Measurements from ENCODE around the gene NUMA1. TPM values are rescaled to one million over a fixed set of nuclear protein-coding genes. Genes with fewer than 3 reads are reported as not detected.
A peak's percentile ranks its signal among the peaks of the same experiment; 100 is the strongest.

The NUMA1 gene
- total RNA-seq, 4 donors from 2014 or later = 345 to 650 (median 380) TPM

- 78 to 83% methylated on average over 11 to 12 of the region's 12 CpGs for WGBS, 2 donors
- no peak for DNase-seq (ENCODE audit: low spot score in 2 of 2)
- Histone ChIP-seq H3K4me1 (peaks cover 0 to 31% (median 12%) of the 10 kb centered on the region in 4 donors), H3K27ac (no peak overlapping the region), H3K36me3 (peaks cover 12 to 83% (median 48%) of the 10 kb centered on the region in 3 donors), H3K9me3 (no peaks in the 10 kb centered on the region), H3K4me3 (no peak overlapping the region), H3K27me3 (no peaks in the 10 kb centered on the region)
- TF ChIP-seq EP300 (IDR thresholded peaks at IDR 0.05) (no peak), CTCF (IDR thresholded peaks at IDR 0.05) (no peak), POLR2A (IDR thresholded peaks at IDR 0.05) (no peak)
Observed at GRCh38 chr11:72002841-72003775, 77.2 kb downstream of the NUMA1 start.

GRCh38 chr11:72001834-72002591, 78.3 kb downstream of the NUMA1 start:
- no peaks in the 10 kb centered on the region for H3K9me3 ChIP-seq
- DNase-seq (ENCODE audit: low spot score in 2 of 2) = no peak
- H3K4me1 ChIP-seq = peaks cover 0 to 31% (median 12%) of the 10 kb centered on the region in 4 donors
- H3K27ac ChIP-seq = peak overlapping the region in 1 of 4 donors; percentile 28
- 48 to 55% methylated on average over 10 of the region's 10 CpGs for WGBS, 2 donors
- no peaks in the 10 kb centered on the region for H3K27me3 ChIP-seq
- H3K36me3 ChIP-seq = peaks cover 10 to 72% (median 38%) of the 10 kb centered on the region in 3 donors
- no peak overlapping the region for H3K4me3 ChIP-seq
- TF ChIP-seq EP300 (IDR thresholded peaks at IDR 0.05) (peak in 1 of 2 donors; percentile 10), POLR2A (IDR thresholded peaks at IDR 0.05) (no peak)

DNA sequence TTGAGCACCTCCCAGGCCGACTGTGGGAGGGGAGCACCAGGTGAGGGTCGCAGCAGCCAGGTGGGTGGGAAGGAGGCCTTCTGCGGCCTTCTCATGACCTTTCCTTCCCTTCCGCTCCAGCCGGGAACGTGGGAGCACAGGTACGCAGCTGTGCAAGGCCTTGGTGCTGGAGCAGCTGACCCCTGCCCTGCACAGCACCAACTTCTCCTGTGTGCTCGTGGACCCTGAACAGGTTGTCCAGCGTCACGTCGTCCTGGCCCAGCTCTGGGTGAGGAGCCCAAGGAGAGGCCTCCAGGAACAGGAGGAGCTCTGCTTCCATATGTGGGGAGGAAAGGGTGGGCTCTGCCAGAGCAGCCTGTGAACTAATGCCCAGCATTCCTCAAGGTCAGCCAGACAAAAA, 79.1 kb downstream of the NUMA1 start:
- TF ChIP-seq EP300 (IDR thresholded peaks at IDR 0.05) (no peak), POLR2A (IDR thresholded peaks at IDR 0.05) (no peak), CTCF (IDR thresholded peaks at IDR 0.05) (no peak)
- Histone ChIP-seq H3K9me3 (no peaks in the 10 kb centered on the region), H3K36me3 (peaks cover 7 to 70% (median 31%) of the 10 kb centered on the region in 3 donors), H3K4me1 (peaks cover 0 to 31% (median 12%) of the 10 kb centered on the region in 4 donors), H3K27me3 (no peaks in the 10 kb centered on the region), H3K4me3 (no peak overlapping the region), H3K27ac (peak overlapping the region in 1 of 4 donors; percentile 28)
- DNase-seq (ENCODE audit: low spot score in 2 of 2) = no peak
- WGBS, 2 donors = 69 to 95% methylated on average over 3 to 10 of the region's 11 CpGs

- H3K27ac ChIP-seq = peak overlapping the region in 2 of 4 donors; percentile 32 to 77
- no peak for DNase-seq (ENCODE audit: low spot score in 2 of 2)
- 87 to 89% methylated on average over 8 to 10 of the region's 10 CpGs for WGBS, 2 donors
- no peak overlapping the region for H3K4me3 ChIP-seq
- peaks cover 0 to 31% (median 12%) of the 10 kb centered on the region in 4 donors for H3K4me1 ChIP-seq
- H3K27me3 ChIP-seq = no peaks in the 10 kb centered on the region
- H3K9me3 ChIP-seq = no peaks in the 10 kb centered on the region
- TF ChIP-seq EP300 (IDR thresholded peaks at IDR 0.05) (no peak), CTCF (IDR thresholded peaks at IDR 0.05) (no peak), POLR2A (IDR thresholded peaks at IDR 0.05) (no peak)
- H3K36me3 ChIP-seq = peaks cover 2 to 68% (median 22%) of the 10 kb centered on the region in 3 donors
Observed at GRCh38 chr11:72000202-72000867, 80.0 kb downstream of the NUMA1 start.

DNA sequence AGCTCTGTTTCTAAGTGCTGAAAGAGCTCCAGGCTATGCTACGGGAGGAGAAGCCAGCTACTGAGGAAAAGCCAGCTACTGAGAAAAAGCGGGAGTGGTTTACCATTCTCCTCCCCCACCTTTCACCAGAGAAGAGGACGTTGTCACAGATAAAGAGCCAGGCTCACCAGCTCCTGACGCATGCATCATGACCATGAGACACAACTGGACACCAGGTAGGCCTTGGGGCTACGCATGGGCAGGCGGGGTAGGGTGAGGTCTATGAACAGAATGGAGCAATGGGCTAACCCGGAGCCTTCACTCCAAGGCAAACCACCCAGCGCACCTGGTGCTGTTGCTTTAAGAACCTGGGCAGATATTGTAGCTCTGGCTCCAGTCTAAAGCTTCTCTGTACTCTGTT, 80.5 kb downstream of the NUMA1 start:
- no peak for DNase-seq (ENCODE audit: low spot score in 2 of 2)
- H3K9me3 ChIP-seq = no peaks in the 10 kb centered on the region
- 70 to 73% methylated on average over 8 of the region's 8 CpGs for WGBS, 2 donors
- peaks cover 0 to 31% (median 12%) of the 10 kb centered on the region in 4 donors for H3K4me1 ChIP-seq
- no peak for TF ChIP-seq CTCF (IDR thresholded peaks at IDR 0.05)
- TF ChIP-seq EP300 (IDR thresholded peaks at IDR 0.05) = no peak
- no peak for TF ChIP-seq POLR2A (IDR thresholded peaks at IDR 0.05)
- H3K4me3 ChIP-seq = peak overlapping the region in 2 of 4 donors; percentile 1 to 8
- no peaks in the 10 kb centered on the region for H3K27me3 ChIP-seq
- H3K36me3 ChIP-seq = peaks cover 0 to 62% (median 17%) of the 10 kb centered on the region in 3 donors
- peak overlapping the region; percentile 32 to 77 (median 52) for H3K27ac ChIP-seq

Measured in tibial nerve (tissue), 4 donors.